GM19455 (cell line): ENCODE measurements around the gene ALDH7A1.
"Not testable (repeated sequence)": the region's sequence is repeated elsewhere in the genome, so short reads cannot be mapped to it uniquely, and the experiment has no call there.

ENCODE experiments used
- ATAC-seq: cut with Tn5 transposase; IDR thresholded peaks from one replicate; pipeline ENCODE4 v1.9.1; 2021; ENCODE audit not compliant: unreplicated experiment

ALDH7A1 gene

GRCh38 chr5:126594748-126595485 is at the start of gene ALDH7A1:
Gene ALDH7A1, minus strand, starts transcription at chr5:126595219. Its CDS starts 21 bp downstream, at chr5:126595198.
- peak; percentile 81 for ATAC-seq

GRCh38 chr5:126641387-126641786 is 46.4 kb upstream of the ALDH7A1 start:
- no peak for ATAC-seq

- no peak for ATAC-seq
Observed at GRCh38 chr5:126640866-126641265, 45.8 kb upstream of the ALDH7A1 start.

GRCh38 chr5:126636956-126637355 is 41.9 kb upstream of the ALDH7A1 start:
- ATAC-seq: no peak

GRCh38 chr5:126635585-126635984 is 40.6 kb upstream of the ALDH7A1 start:
- no peak for ATAC-seq

GRCh38 chr5:126633552-126633951 is 38.5 kb upstream of the ALDH7A1 start:
- ATAC-seq: no peak

- no peak for ATAC-seq
Observed at GRCh38 chr5:126631920-126632319, 36.9 kb upstream of the ALDH7A1 start.

- ATAC-seq: no peak
Observed at GRCh38 chr5:126628102-126628501, 33.1 kb upstream of the ALDH7A1 start.

- ATAC-seq: no peak
Observed at GRCh38 chr5:126624534-126624933, 29.5 kb upstream of the ALDH7A1 start.

- no peak for ATAC-seq
Observed at GRCh38 chr5:126619781-126620180, 24.8 kb upstream of the ALDH7A1 start.

GRCh38 chr5:126617603-126618002 is 22.6 kb upstream of the ALDH7A1 start:
- not testable (repeated sequence) for ATAC-seq

GRCh38 chr5:126615286-126615685 is 20.3 kb upstream of the ALDH7A1 start:
- peak; percentile 96 for ATAC-seq

- ATAC-seq: no peak
Observed at GRCh38 chr5:126613941-126614592, 19.0 kb upstream of the ALDH7A1 start.

- no peak for ATAC-seq
Observed at GRCh38 chr5:126610616-126611015, 15.6 kb upstream of the ALDH7A1 start.

- no peak for ATAC-seq
Observed at GRCh38 chr5:126610160-126610559, 15.1 kb upstream of the ALDH7A1 start.

- ATAC-seq: no peak
Observed at GRCh38 chr5:126605525-126605924, 10.5 kb upstream of the ALDH7A1 start.

- ATAC-seq: no peak
Observed at GRCh38 chr5:126603402-126603991, 8.5 kb upstream of the ALDH7A1 start.

- peak; percentile 98 for ATAC-seq
Observed at GRCh38 chr5:126600631-126601511, 5.9 kb upstream of the ALDH7A1 start, which contains the start of gene PHAX. Gene PHAX, plus strand, starts transcription at chr5:126600947. Its CDS starts 16 bp downstream, at chr5:126600963.

GRCh38 chr5:126599971-126600630 is 5.1 kb upstream of the ALDH7A1 start:
- ATAC-seq: not testable (repeated sequence)

- no peak for ATAC-seq
Observed at GRCh38 chr5:126599499-126599898, 4.5 kb upstream of the ALDH7A1 start.
